HG02884 (cell line): ENCODE results near the gene CD274.
"Not testable (repeated sequence)": the region's sequence is repeated elsewhere in the genome, so short reads cannot be mapped to it uniquely, and the experiment has no call there.

Source experiments
- ATAC-seq: cut with Tn5 transposase; IDR thresholded peaks from one replicate; pipeline ENCODE4 v1.9.1; 2021; ENCODE audit warnings: mild to moderate bottlenecking, moderate library complexity; ENCODE audit not compliant: unreplicated experiment

Gene CD274

DNA sequence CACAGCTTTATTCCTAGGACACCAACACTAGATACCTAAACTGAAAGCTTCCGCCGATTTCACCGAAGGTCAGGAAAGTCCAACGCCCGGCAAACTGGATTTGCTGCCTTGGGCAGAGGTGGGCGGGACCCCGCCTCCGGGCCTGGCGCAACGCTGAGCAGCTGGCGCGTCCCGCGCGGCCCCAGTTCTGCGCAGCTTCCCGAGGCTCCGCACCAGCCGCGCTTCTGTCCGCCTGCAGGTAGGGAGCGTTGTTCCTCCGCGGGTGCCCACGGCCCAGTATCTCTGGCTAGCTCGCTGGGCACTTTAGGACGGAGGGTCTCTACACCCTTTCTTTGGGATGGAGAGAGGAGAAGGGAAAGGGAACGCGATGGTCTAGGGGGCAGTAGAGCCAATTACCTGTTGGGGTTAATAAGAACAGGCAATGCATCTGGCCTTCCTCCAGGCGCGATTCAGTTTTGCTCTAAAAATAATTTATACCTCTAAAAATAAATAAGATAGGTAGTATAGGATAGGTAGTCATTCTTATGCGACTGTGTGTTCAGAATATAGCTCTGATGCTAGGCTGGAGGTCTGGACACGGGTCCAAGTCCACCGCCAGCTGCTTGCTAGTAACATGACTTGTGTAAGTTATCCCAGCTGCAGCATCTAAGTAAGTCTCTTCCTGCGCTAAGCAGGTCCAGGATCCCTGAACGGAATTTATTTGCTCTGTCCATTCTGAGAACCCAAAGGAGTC, at the start of gene CD274:
Gene CD274 (plus strand): TSS at position 184 of the 733 bp plus-strand sequence. CDS start 5,572 bp downstream, outside the sequence.
- peak; percentile 67 for ATAC-seq

DNA sequence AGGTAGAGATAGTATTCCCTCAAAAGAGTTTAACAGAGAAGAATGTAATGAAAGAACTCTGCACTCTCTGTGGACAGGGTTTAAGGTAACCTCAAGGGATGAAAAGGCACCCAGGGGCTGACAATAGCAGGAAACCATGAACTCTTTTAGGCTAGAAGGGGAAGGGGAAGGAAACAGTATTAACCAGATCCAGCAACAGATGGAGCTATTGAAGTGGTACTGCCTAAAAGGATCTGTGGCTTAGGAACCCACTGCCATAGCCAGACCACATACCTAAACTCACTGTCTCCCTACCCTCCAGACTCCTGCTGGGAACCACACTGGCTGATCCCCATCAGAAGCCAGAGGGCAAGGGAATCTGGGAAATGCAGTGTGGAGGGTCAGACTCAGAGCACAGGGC, 48.1 kb upstream of the CD274 start:
- ATAC-seq, result no peak

DNA sequence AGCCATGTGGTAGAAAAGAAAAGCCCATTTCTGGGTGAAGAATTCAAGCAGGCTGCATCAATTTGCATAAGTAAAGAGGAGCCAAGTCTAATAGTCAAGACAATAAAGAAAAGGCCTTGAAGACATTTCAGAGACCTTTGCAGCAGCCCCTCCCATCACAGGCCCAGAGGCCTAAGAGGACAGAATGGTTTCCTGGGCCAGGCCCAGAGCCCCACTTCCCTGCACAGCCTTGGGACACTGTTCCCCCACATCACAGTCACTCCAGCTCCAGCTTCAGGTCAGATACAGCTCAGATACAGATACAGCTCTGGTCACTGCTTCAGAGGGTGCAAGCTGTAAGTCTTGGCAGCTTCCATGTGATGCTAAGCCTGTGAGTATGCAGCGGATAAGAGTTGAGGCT, 41.7 kb upstream of the CD274 start:
- ATAC-seq, result no peak

- no peak for ATAC-seq
Measured at GRCh38 chr9:5416953-5417352, 33.4 kb upstream of the CD274 start.

GRCh38 chr9:5418481-5418880, 31.9 kb upstream of the CD274 start:
- ATAC-seq, result no peak

GRCh38 chr9:5419987-5420386, 30.4 kb upstream of the CD274 start:
- no peak for ATAC-seq

DNA sequence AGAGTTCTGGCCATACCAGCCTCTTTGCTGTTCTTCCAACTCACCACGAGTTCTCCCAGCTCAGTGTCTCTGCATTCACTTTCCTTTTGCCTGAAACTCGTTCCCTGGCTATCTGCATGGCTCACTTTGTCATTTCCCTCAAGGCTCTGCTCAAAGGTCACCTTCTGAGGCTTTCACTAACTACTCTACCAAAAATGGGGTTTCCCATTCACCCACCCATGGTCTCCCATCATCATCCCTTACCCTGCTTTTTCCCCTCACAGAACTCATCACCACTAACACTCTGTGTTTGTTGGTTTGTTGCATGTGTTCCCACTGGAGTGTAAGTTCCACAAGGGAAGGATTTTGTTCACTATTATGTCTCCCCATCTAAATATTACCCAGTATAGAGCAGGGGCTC, 29.2 kb upstream of the CD274 start:
- no peak for ATAC-seq

- no peak for ATAC-seq
Measured at GRCh38 chr9:5422276-5422675, 28.1 kb upstream of the CD274 start.

DNA sequence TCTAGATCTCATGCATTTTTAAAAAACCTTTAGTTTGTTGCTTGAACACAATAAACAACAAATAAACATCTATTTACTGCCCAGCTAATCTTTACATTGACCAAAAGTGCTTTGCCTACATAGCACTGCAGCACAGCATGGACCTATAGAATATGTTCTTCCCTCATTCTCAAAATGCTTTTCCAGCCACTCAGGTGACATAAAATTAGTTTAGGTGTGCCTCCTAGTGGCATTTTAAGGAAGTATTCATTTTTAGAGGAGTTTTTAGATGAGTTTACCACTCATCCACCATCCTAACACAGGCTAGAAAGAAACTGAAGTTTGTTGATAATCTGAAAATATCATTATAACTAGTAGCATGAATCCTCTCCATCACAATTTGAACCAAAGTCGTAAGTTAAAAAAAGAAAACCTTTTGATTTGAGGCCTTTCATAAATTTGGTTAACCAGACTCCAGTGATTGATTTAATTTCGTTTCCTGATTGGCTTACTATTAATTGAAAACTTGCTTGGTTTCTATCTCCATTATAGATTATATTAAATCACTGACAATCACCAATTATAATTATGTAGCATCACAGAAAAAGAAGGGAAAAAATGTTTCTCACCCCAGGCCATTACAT, 25.2 kb upstream of the CD274 start:
- ATAC-seq, result no peak

DNA sequence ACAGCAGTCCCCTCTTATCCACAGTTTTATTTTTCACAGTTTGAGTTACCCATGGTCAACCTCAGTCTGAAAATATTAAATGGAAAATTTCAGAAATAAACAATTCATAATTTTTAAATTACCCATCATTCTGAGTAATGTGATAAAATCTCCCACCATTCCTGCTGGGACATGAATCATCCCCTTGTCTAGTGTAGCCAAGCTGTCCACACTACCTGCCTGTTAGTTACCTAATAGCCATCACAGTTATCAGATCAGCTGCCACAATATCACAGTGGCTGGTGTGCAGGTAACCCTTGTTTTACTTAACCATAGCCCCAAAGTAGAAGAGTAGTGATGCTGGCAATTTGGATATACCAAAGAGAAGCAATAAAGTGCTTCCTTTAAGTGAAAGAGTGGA, 23.3 kb upstream of the CD274 start:
- no peak for ATAC-seq

- no peak for ATAC-seq
Measured at GRCh38 chr9:5428172-5428571, 22.2 kb upstream of the CD274 start.

- ATAC-seq, result no peak
Measured at GRCh38 chr9:5428794-5429528, 21.4 kb upstream of the CD274 start.

DNA sequence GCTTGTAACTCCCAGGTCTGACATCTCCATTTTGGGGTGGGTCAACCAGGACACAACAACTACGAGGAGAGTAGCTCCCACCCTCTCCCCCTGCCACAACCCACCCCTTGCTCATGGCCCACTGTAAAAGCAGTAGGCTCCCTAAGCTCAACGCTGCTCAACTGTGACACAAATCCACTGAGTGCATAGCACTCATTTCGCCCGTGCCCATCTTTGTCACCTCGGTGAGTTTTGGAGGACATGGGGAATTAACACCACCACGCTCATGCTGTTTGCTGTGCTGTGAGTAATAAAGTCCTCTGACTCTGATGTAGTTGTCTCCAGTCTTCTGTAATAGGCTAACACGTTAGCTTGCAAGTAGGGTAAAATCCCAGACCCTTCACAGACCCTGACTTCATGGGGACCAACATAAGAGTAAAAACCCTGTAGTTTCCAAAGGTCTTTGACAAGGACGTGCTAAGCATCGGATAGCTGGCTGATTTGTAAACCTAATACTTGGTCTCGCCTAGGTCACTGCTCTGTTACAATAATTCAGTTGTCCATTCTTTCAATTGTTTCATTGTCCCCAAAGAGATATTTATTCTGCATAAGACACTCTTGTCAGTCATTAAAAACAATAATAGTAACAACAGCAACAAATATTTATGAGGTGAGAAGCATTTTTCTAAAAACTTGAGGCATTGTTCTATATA, 20.3 kb upstream of the CD274 start:
- no peak for ATAC-seq

- no peak for ATAC-seq
Measured at GRCh38 chr9:5430912-5431311, 19.4 kb upstream of the CD274 start.

- ATAC-seq, result not testable (repeated sequence)
Measured at GRCh38 chr9:5432890-5433289, 17.5 kb upstream of the CD274 start.

GRCh38 chr9:5433328-5433727, 17.0 kb upstream of the CD274 start:
- not testable (repeated sequence) for ATAC-seq

DNA sequence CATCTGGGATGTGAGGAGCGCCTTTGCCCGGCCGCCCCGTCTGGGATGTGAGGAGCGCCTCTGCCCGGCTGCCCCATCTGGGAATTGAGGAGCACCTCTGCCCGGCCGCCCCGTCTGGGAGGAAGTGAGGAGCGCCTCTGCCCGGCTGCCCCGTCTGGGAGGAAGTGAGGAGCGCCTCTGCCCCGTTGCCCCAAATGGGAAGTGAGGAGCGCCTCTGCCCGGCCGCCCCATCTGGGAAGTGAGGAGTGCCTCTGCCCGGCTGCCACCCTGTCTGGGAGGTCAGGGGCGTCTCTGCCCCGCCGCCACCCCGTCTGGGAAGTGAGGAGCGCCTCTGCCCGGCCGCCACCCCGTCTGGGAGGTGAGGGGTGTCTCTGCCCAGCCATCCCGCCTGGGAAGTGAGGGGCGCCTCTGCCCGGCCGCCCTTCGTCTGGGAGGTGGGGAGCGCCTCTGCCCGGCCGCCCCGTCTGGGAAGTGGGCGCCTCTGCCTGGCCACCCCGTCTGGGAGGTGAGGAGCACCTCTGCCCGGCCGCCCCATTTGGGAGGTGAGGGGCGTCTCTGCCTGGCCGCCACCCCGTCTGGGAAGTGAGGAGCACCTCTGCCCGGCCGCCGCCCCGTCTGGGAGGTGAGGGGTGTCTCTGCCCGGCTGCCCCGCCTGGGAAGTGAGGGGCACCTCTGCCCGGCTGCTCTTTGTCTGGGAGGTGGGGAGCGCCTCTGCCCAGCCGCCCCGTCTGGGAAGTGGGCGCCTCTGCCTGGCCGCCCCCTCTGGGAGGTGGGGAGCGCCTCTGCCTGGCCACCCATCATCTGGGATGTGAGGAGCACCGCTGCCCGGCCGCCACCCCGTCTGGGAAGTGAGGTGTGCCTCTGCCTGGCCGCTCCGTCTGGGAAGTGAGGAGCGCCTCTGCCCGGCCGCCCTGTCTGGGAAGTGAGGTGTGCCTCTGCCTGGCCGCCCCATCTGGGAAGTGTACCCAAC, 16.2 kb upstream of the CD274 start:
- not testable (repeated sequence) for ATAC-seq

DNA sequence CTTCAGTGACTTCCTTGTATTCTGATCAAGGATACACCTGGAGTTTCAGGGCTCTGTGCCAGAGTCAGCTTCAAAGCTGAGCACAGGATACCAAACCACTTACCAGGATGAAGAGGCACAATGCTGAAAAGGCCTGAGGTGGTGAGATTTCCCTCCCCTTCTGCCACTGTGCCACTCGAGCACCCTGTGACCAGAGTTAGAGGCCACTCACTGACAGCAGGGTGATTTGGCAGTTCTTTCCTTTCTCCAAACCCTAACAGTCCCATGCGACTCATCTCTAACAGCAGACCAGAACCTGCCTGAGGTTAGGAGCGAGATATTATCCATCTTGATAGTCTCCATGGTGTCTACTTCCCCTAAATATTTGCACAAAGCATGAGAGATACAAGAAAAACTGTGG, 14.4 kb upstream of the CD274 start:
- ATAC-seq, result no peak

GRCh38 chr9:5436441-5436840, 13.9 kb upstream of the CD274 start:
- no peak for ATAC-seq
